Duodenal mucosa (tissue), 2 donors: ENCODE measurements around the gene SCD5.

Experiments
- H3K27ac ChIP-seq: one replicate; pipeline ENCODE4 v1.7.0; 2013; ENCODE audit warnings: low read depth, low read length
- H3K27me3 ChIP-seq, 2 donors: one replicate each; pipeline ENCODE4 v1.7.0; 2013; ENCODE audit warnings: low read length in 2 of 2, control low read depth in 1 of 2; ENCODE audit not compliant: insufficient read depth in 2 of 2, control insufficient read depth in 1 of 2
- H3K36me3 ChIP-seq, 2 donors: one replicate each; pipeline ENCODE4 v1.7.0; 2013; ENCODE audit warnings: low read length in 2 of 2, control low read depth in 1 of 2; ENCODE audit not compliant: insufficient read depth in 2 of 2, control insufficient read depth in 1 of 2
- H3K4me1 ChIP-seq, 2 donors: one replicate each; pipeline ENCODE4 v1.7.0; 2013; ENCODE audit warnings: low read length in 2 of 2, control low read depth in 1 of 2; ENCODE audit not compliant: insufficient read depth in 2 of 2, control insufficient read depth in 1 of 2
- H3K4me3 ChIP-seq, 2 donors: one replicate each; pipeline ENCODE4 v1.7.0; 2013; ENCODE audit warnings: low read length in 2 of 2, low read depth in 1 of 2
- H3K9ac ChIP-seq, 2 donors: one replicate each; pipeline ENCODE4 v1.7.0; 2013; ENCODE audit warnings: low read length in 2 of 2, low read depth in 1 of 2
- H3K9me3 ChIP-seq, 2 donors: one replicate each; pipeline ENCODE4 v1.7.0; 2013; ENCODE audit warnings: low read length in 2 of 2, control low read depth in 1 of 2; ENCODE audit not compliant: control insufficient read depth in 1 of 2

The SCD5 gene

DNA sequence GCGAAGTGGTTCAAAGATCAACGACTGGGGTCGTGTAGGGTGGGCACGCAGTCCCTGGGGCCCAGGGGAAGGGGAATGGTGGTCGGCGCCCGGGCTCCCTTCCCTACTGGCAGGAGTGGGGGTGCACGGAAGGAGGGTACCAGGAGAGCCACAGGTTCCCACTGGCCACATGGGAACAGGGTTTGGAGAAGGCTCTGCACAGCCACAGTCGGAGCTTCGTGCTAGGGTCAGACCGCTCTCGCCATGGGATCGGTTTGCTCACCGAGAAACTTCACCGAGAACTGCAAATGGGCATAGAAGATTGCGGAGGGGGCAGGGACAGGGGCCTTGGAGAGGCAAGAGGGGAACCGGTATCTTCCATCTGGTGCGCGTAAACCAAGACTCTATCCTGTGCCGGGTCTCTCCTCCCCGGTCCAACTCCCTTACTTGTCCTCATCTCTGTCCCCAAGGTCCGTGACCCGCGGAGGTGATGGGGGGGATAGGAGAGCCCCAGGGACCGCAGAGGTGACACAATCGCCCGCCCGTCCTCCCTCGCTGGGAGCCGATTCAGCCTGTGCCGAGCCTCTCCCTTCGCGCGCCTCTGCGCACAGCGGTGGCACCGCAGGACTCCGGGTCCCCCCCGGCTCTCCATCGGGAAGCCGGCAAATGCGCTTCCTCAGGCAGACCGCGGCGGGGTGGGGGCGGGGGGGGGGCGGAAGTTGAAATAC, 1.0 kb downstream of the SCD5 start:
- Histone ChIP-seq H3K4me1 (peaks cover 14 to 15% of the 10 kb centered on the region in 2 donors), H3K27ac (no peak overlapping the region), H3K27me3 (peaks cover 0 to 6% of the 10 kb centered on the region in 2 donors), H3K4me3 (peak overlapping the region; percentile 59 to 76), H3K9me3 (no peaks in the 10 kb centered on the region), H3K9ac (peak overlapping the region in 1 of 2 donors; percentile 18), H3K36me3 (no peaks in the 10 kb centered on the region)

DNA sequence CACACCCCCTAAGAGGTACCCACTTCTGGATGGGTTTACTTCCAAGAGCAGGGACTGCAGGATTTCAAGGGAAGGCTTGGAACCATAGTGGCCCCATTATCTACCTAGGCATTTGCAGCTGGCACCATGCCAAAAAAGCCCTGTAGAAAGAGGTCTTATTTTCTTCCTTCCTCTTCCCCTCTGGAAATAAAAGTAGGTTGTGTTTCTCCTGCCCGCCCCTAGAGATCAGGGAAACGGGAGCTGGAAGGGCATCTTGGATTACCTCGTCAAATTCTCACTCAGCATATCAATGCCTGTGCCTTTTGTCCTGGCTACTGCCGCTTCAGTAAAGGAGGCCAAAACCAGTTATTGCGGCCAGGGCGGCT, 1.6 kb downstream of the SCD5 start:
- Histone ChIP-seq H3K27ac (no peak overlapping the region), H3K4me3 (peak overlapping the region; percentile 59 to 76), H3K9me3 (no peaks in the 10 kb centered on the region), H3K27me3 (peaks cover 0 to 6% of the 10 kb centered on the region in 2 donors), H3K36me3 (no peaks in the 10 kb centered on the region), H3K4me1 (peaks cover 14 to 15% of the 10 kb centered on the region in 2 donors), H3K9ac (no peak overlapping the region)

DNA sequence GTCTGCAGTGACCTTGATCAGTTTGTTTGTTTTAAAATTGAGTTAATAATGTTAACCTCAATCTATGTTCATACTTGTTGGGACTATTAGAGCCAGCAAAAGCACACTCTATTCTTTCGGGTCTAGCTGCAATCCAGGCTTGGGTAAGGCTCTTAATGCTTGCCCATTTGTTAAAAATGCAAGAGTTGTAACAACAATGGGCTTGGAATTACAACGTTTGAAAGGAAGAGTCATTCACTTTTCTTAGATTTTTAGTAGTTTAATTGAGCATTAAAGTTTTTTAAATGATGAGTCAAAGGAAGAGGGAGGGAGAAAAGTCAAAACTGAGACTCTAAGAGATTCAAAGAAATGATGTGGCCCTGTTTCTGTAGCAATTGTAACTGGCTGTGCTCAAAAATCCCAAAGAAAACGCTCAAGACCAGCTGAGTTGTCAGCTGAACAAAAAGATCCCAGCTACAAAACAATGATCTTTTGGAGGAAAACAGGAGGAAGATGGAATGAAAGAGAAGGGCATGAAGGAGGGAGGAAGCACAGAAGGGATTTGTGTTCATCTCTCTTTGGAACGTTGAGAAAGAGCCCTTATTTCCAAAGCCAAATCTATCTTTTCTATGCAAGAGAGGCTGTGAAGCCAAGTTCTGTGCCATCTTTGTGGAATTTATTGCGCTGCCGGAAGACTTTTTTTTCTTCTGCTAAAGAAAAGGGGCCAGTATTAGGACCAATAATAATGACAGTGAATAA, 5.5 kb downstream of the SCD5 start:
- H3K27me3 ChIP-seq: no peaks in the 10 kb centered on the region
- no peaks in the 10 kb centered on the region for H3K36me3 ChIP-seq
- no peak overlapping the region for H3K9ac ChIP-seq
- no peaks in the 10 kb centered on the region for H3K9me3 ChIP-seq
- H3K27ac ChIP-seq: no peak overlapping the region
- H3K4me3 ChIP-seq: no peak overlapping the region
- peaks cover 7 to 8% of the 10 kb centered on the region in 2 donors for H3K4me1 ChIP-seq

GRCh38 chr4:82791179-82791578, 7.4 kb downstream of the SCD5 start:
- H3K4me1 ChIP-seq: peaks cover 0 to under 1% of the 10 kb centered on the region in 2 donors

GRCh38 chr4:82790060-82790660, 8.4 kb downstream of the SCD5 start:
- no peaks in the 10 kb centered on the region for H3K27me3 ChIP-seq
- no peaks in the 10 kb centered on the region for H3K36me3 ChIP-seq
- peaks cover 6 to 11% of the 10 kb centered on the region in 2 donors for H3K4me1 ChIP-seq
- H3K27ac ChIP-seq: no peak overlapping the region
- no peaks in the 10 kb centered on the region for H3K9me3 ChIP-seq
- no peak overlapping the region for H3K9ac ChIP-seq
- no peak overlapping the region for H3K4me3 ChIP-seq

More at GRCh38 chr4:82791179-82791578, 7.4 kb downstream of the SCD5 start:
- Histone ChIP-seq H3K4me3 (no peak overlapping the region), H3K27ac (no peak overlapping the region), H3K36me3 (no peaks in the 10 kb centered on the region), H3K9ac (no peak overlapping the region), H3K27me3 (no peaks in the 10 kb centered on the region), H3K9me3 (no peaks in the 10 kb centered on the region)

DNA sequence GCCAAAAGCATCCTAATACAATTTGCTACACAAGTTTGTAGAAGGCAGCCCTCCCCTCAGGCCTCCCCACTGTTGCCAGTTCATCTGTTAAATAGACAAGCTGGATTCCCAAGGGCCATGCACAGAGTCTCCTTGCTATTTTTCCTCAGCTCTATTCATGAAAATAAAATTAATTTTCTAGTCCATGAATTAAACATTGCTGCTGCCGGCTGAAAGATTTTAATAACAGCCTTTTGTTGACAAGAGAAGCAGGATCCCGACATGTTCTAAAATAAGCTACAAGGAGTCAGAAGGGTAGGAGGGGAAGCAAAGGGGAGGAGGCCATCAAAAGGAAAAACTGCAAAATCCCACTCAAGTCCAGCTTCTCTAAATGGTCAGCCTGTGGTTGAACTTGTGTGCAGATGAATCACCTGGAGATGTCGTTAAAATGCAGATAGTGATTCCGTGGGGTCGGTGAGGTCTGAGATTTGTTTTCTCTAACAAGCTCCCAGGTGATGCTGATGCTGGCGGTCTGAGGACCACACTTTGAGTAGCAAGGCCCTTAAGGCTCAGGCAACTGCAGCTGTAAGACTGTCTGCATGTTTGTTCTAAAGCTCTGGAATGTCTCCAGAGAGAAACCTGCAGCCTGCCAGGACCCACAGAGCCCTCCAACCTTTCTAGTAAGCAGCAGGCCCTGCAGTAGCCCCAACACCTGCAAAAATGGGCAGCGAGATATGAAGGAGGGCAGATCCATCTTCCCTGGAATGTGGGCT, 9.4 kb downstream of the SCD5 start:
- no peaks in the 10 kb centered on the region for H3K9me3 ChIP-seq
- H3K9ac ChIP-seq: no peak overlapping the region
- H3K4me3 ChIP-seq: no peak overlapping the region
- peaks cover 9 to 17% of the 10 kb centered on the region in 2 donors for H3K4me1 ChIP-seq
- H3K27me3 ChIP-seq: no peaks in the 10 kb centered on the region
- no peaks in the 10 kb centered on the region for H3K36me3 ChIP-seq
- no peak overlapping the region for H3K27ac ChIP-seq

DNA sequence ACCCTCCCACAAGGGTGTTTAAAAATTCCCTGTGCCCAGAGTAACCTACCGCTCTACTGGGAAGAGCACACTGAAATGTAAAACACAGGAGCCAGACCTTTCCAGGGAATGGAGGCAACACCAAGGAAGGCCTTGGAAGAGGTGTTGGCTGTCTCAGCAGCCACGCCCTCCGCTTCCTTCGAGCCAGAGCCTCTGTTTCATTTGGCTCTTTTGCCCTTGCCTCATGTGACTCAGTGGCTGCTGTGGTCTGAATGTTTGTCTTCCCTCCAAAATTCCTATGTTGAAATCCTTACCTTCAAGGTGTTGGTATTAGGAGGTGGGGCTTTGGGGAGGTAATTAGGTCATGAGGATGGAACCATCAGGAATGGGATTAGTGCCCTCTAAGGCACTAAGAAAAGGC, 11.3 kb downstream of the SCD5 start:
- Histone ChIP-seq H3K4me1 (peaks cover 9 to 17% of the 10 kb centered on the region in 2 donors), H3K27ac (no peak overlapping the region), H3K4me3 (no peak overlapping the region), H3K9ac (no peak overlapping the region), H3K9me3 (no peaks in the 10 kb centered on the region), H3K36me3 (no peaks in the 10 kb centered on the region), H3K27me3 (no peaks in the 10 kb centered on the region)

GRCh38 chr4:82786828-82787227, 11.8 kb downstream of the SCD5 start:
- H3K9me3 ChIP-seq: no peaks in the 10 kb centered on the region
- peaks cover 9 to 17% of the 10 kb centered on the region in 2 donors for H3K4me1 ChIP-seq
- no peak overlapping the region for H3K9ac ChIP-seq

GRCh38 chr4:82785611-82786400, 12.8 kb downstream of the SCD5 start:
- Histone ChIP-seq H3K27ac (no peak overlapping the region), H3K9ac (no peak overlapping the region), H3K9me3 (no peaks in the 10 kb centered on the region), H3K4me3 (no peak overlapping the region), H3K4me1 (peaks cover 16 to 20% of the 10 kb centered on the region in 2 donors), H3K36me3 (no peaks in the 10 kb centered on the region), H3K27me3 (no peaks in the 10 kb centered on the region)

More at GRCh38 chr4:82786828-82787227, 11.8 kb downstream of the SCD5 start:
- Histone ChIP-seq H3K27ac (no peak overlapping the region), H3K27me3 (no peaks in the 10 kb centered on the region), H3K36me3 (no peaks in the 10 kb centered on the region), H3K4me3 (no peak overlapping the region)
